HS-27A (cell line): ENCODE results near the gene ZNF669.

Source experiments
- DNase-seq: peaks from one replicate; pipeline ENCODE4 v3.0.0-alpha.2; 2012; ENCODE audit warnings: low read depth, missing footprints

Gene ZNF669

GRCh38 chr1:247060771-247061170 lies 43.4 kb downstream of the ZNF669 start:
- no peak for DNase-seq

DNA sequence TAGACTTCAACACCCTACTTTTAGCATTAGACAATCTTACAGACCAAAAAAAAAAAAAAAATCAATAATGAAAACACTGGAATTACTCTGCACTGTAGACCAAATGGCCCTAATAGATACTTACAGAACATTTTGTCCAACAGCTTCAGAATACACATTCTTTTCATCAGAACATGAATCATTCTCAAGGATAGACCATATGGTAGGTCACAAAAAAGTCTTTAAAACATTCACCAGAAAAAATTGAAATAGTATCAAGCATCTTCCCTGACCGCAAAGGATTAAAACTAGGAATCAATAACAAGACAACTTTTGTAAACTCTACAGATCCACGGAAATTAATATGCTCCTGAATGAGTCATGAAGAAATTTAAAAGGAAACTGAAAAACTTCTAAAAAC lies 48.1 kb downstream of the ZNF669 start:
- DNase-seq = no peak

- no peak for DNase-seq
These were observed 49.2 kb downstream of the ZNF669 start for GRCh38 chr1:247054992-247055415.
